SW480 (cell line): ENCODE measurements around the gene RAD23B.

Experiments
- DNase-seq: peaks from one replicate; pipeline ENCODE4 v3.0.0-alpha.2; 2016; ENCODE audit warnings: low spot score

Gene RAD23B

DNA sequence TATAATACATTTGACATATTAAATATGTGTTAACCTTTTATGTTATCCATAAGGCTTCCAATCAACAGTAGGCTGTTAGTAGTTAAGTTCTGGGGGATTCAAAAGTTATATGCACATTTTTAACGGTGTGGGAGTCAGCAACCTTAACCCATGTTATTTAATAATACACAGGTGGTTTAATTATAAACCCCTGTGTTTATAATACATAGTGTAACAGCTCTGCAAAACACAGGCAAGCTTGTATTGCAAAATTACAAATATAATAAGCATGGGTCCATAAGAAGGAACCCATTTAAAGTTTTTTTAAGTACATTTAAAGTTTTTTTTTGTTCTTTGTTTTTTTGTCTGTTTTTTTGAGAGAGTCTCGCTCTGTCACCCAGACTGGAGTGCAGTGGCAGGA lies 14.5 kb upstream of the RAD23B start:
- DNase-seq = no peak

- no peak for DNase-seq
Observed at GRCh38 chr9:107269254-107269653, 13.8 kb upstream of the RAD23B start.

- no peak for DNase-seq
Observed at GRCh38 chr9:107269681-107270080, 13.4 kb upstream of the RAD23B start.

GRCh38 chr9:107270082-107270481 lies 13.0 kb upstream of the RAD23B start:
- no peak for DNase-seq

- no peak for DNase-seq
Observed at GRCh38 chr9:107270580-107270979, 12.5 kb upstream of the RAD23B start.

GRCh38 chr9:107273634-107274033 lies 9.4 kb upstream of the RAD23B start:
- DNase-seq = no peak

- no peak for DNase-seq
Observed at GRCh38 chr9:107274096-107274495, 9.0 kb upstream of the RAD23B start.

- peak; percentile 61 for DNase-seq
Observed at GRCh38 chr9:107274953-107275422, 8.1 kb upstream of the RAD23B start.

GRCh38 chr9:107275530-107275929 lies 7.5 kb upstream of the RAD23B start:
- no peak for DNase-seq

DNA sequence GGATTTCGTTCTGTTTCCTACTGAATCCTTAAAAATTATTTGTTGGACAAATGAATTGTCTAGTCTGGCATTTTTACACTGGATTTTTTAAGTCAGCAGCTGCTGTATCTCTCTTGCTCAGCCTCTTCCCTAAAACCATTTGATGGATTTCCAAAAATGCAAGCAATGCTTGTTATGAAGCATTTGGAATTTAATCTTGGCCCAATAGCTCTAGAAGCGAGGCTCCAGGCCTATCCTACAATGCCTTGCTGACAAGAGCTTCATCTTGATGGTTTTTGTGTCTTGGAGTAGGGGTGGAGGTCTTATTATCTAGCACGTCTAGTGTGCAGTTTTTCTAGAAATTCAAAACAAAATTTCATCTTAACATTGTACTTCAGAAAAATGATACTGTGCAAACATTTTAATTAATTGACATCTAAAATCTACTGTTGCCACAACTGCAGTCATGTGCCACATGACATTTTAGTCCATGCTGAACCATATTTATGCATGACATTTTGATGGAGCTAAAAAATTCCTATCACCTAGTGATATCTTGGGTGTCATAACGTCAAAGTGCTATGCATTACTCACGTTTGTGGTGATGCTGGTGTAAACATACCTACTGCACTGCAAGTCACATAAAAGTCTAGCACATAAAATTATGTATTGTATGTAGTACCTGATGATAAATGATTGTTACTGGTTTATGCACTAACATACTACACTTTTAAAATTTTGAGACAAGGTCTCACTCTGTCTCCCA lies 5.9 kb upstream of the RAD23B start:
- DNase-seq = no peak

DNA sequence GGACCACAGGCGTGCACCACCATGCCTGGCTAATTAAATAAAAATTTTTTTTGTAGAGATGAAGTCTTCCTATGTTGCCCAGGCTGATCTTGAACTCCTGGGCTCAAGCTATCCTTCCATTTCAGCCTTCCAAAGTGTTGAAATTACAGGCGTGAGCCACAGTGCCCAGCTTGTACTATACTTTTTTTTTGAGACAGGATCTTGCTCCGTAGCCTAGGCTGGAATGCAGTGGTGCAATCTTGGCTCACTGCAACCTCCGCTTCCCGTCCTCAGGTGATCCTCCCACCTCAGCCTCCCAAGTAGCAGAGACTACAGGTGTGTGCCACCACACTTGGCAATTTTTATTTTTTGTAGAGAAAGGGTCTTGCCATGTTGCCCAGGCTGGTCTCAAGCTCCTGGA lies 5.3 kb upstream of the RAD23B start:
- no peak for DNase-seq

- no peak for DNase-seq
Observed at GRCh38 chr9:107279086-107279485, 4.0 kb upstream of the RAD23B start.

- no peak for DNase-seq
Observed at GRCh38 chr9:107280543-107280942, 2.5 kb upstream of the RAD23B start.

DNA sequence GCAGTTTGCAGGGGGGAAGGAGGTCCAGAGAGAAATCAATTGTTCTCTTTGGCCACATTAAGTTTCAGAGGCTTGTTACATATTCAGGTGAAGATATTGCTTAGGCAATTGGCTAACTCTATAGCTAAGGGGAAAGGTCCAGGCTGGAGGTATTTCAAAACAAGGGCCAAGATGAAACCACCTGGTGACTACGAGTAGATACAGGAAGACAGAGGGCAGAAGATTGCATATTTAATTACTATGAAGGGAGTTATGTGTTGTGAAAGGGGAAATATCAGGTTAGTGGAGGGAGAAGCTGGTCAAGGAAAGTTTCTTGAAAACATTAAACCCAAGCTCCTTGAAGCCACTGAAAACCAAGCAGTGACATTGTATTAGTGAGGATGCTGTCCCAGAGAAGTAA lies 1.9 kb upstream of the RAD23B start:
- no peak for DNase-seq

DNA sequence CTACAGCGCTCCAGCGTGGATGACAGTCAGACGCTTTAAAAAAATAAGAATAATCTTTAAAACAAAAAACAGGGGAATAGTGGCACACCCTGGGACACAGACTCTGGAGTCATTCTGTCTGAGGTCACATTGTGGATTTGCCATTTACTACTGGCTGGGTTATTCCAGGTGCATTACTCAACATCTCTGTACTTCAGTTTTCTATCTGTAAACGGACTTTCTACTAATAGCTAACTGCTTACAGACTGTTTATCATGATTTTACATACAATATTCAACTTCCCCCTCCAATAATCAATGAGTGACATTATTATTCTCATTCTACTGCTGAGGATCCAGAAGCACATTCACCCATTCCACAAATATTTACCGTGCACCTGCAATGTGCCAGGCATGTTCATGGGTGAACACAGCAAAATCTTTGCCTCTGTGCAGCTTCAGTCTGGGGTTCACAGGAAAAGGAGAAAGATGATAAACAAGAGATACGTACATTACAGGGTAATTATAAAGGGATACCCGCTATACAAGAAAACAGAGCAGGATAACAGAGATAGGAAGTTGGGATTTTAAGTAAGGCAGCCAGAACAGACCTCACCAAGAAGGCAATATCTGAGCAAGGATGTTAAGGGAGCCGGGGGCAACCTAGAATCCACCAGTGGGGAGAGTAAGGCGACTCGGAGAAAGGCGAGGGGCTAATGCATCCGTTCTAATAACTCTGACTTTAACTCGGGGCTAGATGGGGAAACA lies 984 bp upstream of the RAD23B start:
- no peak for DNase-seq

GRCh38 chr9:107283623-107284616 lies 841 bp downstream of the RAD23B start:
- peak; percentile 93 for DNase-seq

- no peak for DNase-seq
Observed at GRCh38 chr9:107284636-107285035, 1.6 kb downstream of the RAD23B start.

- no peak for DNase-seq
Observed at GRCh38 chr9:107285286-107285685, 2.2 kb downstream of the RAD23B start.

- DNase-seq = no peak
Observed at GRCh38 chr9:107286057-107286456, 3.0 kb downstream of the RAD23B start.

DNA sequence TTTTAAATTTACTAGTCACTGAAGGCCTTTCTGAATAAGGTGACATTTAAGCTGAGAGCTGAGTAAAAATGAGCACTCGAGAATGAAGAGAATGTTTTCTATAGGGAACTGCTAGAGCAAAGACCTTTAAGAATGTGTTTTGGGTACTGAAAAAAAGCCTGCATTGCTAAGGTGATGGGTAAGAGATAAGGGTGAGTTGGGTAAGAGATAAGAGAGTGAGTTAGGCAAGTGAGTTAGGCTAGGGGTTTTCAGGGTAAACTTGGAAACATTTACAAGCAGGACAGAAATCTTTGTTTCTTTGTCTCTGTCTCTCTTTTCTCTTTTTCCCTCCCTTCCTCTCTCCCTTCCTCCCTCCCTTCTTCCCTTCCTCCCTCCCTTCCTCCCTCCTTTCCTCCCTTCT lies 5.6 kb downstream of the RAD23B start:
- DNase-seq = no peak

DNA sequence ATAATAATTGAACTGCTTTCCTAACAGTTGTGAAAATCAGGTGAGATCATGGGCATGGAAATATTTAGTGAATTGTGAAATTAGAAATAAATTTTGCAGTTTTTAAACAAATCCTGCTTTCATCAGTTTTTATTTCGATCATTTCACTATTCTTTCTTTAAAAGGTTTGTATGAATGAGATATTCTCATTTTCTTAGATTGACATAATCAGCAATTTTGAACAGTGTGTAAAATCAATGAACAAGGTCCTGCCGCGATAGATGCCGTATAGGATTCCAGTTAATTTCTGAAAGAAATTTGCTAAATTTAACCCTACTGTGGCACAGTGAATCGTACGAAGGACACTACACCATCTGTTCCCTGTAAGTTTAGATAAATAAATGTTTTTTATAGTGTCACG lies 7.5 kb downstream of the RAD23B start:
- DNase-seq = no peak

DNA sequence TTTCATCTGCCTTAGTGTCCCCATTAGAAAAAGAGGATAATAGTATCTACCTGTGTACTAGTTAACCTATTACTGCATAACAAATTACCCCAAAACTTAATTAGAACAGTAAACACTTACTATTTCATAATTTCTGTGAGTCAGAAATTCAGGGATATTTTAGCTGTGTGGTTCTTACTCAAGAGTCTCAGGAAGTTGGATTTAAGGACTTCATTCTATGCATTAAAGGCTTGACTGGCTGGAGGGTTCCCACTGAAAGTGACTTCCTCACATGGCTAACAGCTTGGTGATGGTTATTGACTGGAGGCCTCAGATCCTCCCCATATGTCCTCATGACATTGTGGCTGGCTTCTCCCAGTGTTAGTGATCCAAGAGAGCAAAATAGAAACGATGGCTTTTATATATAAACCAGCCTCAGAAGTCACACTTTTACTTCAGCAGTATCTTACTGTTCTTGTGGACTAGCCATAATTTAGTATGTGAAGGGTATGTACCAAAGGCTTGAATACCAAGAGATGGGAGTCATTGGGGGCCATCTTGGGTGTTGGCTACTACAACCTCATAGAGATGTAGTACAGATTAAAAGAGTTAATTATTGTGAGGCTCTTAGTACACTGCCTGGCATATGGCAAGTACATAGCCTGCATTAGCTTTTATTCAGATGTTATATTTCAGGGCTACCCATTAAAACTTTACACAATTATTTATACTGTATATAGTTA lies 9.9 kb downstream of the RAD23B start:
- DNase-seq = no peak
